ENCODE data around the gene TMED4.

GRCh38 chr7:44573464-44574286 is 8.4 kb downstream of the TMED4 start, which contains the start of gene DDX56:
- TF ChIP-seq POLR2A (IDR thresholded peaks at IDR 0.05) (peak; percentile 87), POLR2AphosphoS5 (IDR thresholded peaks at IDR 0.05) (peak; percentile 91 to 95 (median 94)), CTCF (IDR thresholded peaks at IDR 0.05) (peak in 1 of 5 experiments; percentile 6)

Measured in transverse colon (tissue), 4 donors.